ENCODE results near the gene KCNIP3.
"Not testable (repeated sequence)": the region's sequence is repeated elsewhere in the genome, so short reads cannot be mapped to it uniquely, and the experiment has no call there.

The KCNIP3 gene

DNA sequence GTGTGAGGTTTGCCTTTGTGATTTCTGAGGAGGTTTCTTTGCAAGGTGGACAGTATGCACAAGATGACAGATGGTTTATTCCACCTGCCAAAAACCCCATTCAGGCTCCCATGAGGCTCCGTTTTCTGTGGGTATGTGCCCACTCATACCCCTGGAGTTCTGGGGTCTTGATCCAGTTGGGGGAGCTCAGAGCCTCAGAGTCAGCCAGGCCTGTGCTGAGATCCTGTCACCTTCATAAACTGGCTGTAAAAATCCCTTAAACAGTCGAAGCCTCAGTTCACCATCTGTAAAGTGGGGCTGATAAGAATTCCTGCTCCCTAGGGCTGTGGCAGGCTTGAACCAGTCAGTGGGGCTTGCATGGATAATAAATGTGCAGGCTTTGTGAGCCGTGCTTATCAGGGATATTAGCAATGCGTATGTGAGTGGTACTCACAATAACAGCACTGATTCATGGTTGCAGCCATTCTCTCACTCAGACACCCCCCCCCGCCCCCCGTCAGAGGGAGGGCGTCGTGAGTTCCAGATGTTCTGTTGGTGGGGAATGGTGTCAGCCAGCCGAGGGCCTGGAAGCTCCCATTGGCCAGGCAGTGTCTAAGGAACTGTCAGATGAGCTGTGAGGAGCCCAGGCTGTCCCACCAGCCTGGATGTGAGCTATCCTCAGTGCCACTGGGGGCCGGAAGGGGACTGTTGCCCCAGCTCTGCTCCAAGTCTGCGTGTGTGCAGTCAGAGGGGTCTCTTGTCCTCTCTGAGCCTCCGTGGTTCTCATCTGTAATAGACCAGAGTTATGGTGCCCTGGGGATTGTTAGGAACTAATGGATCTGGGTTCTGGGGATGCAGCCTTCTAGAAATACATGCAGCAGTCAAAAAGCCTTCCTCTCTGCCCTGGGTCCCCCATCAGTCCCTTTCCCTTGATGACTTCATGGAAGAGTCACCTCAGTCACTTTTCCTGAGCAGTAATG lies 51.7 kb downstream of the KCNIP3 start:
- DNase-seq (ENCODE audit: low spot score), result peak; percentile 25

DNA sequence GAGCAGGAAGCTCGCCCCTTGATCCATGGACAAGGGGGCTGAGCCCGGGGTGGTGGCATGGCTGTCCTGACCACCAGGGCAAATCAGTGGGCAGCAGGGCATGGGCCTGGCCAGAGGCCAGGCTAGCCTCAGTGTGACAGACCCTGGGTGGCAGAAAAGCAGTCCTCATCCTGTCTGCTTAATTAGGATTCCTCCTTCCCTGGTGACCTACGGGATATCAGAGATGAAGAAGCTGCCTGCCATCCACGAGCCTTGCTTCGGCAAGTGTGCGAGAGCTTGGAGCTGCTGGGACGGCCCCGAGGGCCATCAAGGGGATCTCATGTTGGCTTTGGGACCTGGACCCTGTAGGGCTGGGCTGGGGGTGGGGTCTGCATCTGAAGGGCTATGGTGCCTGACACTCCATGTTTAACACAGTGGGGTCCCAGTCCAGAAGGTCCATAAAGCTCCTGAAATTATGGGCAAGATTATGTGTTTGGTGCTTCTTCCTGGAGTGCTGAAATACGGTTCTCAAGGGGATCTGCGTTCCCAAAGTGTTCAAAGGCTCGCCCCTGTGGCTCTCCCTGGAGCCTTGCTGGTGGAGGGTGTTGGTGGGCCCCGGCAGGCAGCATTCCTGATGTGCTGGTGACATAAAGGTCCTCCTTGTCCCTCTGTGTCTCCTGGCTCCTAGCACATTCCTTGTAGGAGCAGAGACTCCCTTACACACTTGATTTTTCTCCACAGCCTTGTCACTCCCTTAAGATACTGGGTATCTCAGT lies 52.6 kb downstream of the KCNIP3 start:
- DNase-seq (ENCODE audit: low spot score), result no peak

DNA sequence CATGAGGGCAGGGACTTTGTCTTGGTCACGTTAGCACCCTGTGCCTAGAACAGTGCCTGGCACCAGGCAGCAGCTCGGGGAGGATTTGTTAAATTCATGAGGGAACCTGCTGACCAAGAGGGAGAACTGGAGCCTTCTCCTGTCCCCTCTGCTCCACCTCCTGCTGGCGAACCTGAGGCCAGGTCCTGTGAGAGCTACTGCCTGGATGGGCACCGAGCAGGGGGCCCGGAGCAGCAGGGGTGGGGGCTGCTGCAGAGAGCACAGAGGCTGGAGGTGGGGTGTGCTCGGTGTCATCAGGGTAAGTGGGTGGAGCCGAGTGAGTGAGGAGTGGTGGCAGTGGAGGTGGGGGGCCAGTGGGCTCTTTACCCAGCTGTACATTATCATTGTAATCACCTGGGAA lies 53.2 kb downstream of the KCNIP3 start:
- no peak for DNase-seq (ENCODE audit: low spot score)

DNA sequence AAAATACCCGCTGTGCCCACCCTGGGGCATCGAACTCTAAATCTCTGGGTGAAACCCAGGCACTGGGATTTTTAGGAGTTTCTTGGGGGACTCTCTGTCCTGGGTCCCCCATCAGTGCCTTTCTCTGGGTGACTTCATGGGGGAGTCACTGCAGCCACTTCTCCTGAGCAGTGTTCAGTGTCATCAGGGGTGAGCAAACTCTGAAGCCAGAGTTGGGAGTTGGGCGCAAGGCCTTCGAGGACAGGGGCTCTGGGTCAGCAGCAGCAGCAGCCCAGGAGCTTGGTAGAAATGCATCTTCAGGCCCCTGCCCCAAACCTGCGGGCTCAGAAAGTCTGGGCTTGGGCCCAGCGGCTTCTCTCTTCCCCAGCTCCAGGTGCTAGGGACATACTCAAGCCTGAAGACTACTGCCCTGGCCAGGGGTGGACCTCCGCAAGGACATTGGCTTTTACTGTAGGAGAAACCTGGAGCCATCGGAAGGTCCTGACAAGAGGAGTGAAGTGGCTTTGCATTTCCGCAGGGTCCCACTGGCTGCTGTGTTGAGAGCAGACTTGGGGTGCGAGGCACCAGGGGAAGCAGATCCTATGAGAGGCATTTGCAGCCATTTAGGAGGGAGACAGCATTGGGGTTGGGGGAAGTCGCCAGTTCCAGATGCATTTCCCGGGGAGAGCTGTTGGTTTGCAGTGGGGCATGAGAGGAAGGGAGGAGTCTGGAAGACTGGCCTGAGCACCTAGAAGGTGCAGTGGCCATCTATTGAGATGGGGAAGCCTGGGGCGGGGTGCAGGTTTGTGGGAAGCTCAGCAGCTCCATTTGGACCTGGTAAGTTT lies 53.8 kb downstream of the KCNIP3 start:
- no peak for DNase-seq (ENCODE audit: low spot score)

DNA sequence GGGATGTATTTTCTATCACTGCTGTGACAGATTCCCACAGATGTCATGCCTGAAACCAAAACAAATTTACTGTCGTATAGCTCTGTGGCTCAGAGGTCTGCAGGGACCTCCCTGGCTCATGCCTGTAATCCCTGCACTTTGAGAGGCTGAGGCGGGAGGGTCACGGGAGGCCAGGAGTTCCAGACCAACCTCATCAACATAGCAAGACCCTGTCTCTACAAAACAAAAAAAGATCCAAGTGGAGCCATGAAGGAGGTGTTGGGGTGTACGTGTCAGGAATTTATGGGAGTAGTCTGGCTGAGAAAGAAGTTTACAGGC lies 54.4 kb downstream of the KCNIP3 start:
- DNase-seq (ENCODE audit: low spot score), result no peak

DNA sequence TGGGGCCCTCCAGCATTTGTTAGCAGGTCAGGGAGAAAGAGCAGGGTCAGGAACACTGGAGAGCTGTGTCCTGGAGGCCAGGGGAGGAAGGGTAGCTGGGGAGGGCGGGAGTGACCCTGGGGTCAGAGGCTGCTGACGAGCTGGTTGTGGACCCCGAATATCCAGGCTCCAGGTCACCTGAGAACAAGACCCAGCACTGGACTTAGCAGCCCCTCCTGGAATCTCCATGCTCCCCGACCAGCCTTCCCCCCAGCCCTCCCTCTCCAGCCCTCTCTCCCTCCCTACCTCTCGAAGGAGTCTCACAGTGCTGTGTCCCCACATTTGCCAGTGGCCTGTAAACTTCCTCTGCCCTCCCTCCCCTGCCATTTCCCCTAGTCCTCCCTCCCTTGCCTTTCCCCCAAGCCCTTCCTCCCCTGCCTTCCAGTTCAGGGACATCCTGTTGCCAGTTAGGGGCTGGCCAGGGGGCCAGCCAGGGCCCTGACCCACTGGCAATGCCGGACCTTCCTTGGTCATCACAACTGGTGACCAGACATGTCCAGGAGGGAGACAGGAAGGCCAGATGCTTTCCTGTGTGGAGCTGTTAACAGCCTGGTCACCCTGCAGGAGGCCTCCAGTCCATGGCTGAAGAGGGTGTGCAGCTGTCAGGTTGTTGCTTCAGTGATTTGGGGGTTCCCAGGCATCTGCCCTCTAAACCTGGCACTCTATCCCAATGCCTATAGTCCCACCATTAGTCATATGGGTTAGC lies 55.3 kb downstream of the KCNIP3 start:
- DNase-seq (ENCODE audit: low spot score), result no peak

DNA sequence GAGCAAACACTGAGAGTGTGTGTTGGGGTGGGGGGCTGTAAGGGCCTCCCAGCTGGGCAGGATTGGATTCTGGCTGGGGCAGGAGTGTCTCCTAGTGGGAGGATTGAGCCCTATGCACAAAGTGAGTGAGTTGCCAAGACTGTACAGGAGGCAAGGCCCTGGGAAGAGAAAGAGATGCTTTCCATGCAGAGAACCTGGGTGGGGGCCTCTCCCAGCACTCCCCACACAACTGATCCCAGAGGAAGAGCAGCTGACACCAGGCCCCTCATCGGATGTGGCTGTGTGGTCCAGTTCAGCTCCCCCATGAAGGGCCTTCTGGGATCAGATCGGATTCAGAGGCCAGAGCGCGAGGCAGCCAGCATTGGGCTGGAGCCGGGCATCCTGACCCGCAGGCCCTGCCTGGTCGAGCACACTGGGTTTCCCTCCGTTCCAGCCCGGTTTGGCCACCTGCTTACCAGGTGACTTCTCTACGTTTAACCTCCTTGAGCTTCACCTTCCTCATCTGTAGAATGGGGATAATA lies 56.0 kb downstream of the KCNIP3 start:
- DNase-seq (ENCODE audit: low spot score), result no peak

DNA sequence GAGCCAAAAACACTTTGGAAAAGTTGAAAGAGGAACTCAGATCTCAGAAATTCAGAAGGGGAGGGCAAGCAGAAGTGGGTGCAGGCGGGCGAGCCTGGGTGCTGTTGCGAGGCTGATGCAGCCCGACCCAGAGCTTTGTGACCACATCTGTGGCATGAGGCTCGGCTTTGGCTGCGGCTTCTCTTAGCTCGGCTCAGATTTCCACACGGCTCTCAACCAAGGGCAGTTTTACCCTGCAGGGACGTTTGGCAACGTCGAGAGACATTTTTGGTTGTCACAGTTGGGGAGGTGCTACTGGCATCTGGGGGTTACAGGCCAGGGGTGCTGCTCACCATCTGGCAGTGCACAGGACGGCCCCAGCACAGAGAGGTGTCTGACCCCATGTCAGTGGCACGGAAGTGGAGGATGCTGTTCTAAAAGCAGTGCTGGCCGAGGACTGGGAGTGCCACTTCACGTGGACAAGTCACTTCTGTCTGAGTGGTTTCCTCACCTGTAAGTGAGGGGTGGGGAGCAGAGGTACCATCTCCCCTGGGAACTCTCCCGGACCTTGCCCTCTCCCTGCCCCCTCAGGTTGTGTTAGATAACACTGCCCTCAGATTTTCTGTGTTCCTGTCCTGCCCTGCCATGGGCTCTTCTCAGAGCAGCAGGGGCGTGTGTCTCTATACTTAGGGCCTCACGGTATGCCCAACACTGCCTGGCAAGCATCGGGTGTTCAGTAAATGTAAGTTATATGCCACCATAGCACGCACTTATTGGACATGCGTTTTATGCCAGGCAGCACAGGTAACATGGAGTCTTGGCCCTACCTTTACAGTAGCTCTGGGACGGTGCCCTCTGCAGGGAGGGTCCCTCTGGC lies 56.7 kb downstream of the KCNIP3 start:
- DNase-seq (ENCODE audit: low spot score), result no peak

DNA sequence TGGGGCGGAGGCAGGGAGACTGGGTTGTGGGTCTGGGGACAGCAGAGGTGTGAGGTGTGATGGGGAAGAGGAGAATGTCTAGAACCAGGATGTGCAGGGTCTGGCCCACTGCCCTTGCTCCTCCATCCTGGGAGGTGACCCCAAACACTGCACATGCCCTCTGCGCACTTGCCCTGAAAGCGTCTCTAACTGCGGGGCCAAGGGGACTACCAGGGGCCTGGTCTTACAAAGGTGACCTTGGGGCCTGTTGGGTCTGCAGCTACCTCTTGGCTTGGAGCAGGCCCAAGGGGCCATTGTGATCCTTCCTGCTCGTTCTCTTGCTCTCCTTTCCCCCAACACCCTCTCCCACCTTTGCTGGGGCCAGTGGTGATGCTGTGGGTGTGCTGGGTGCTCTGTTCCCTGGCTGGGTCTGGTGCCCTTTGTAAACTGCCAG lies 57.3 kb downstream of the KCNIP3 start:
- DNase-seq (ENCODE audit: low spot score), result no peak

DNA sequence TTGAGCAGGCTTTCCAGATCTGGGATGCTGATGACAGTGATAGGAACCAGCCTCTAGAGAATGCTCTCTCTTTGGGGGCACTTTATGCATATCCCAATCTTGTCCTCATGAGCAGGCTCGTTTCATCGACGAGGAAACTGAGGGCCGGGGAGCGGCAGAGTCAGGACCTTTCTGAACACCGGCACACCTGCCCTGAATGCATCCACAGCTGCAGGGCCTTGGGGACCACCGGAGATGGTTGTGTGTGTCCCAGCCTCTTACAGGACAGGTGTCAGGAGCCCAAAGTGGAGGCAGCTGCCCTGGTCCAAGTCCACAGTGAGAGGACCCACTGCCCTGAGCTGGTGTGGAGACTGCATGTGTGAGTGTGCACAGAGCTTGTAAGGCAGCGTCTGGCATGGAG lies 57.8 kb downstream of the KCNIP3 start:
- DNase-seq (ENCODE audit: low spot score), result no peak

DNA sequence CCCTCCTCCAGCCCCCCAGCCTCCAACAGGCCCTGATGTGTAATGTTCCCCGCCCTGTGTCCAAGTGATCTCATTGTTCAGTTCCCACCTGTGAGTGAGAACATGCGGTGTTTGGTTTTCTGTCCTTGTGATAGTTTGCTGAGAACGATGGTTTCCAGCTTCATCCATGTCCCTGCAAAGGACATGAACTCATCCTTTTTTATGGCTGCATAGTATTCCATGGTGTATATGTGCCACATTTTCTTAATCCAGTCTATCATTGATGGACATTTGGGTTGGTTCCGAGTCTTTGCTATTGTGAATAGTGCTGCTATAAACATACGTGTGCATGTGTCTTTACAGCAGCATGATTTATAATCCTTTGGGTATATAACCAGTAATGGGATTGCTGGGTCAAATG lies 58.3 kb downstream of the KCNIP3 start:
- DNase-seq (ENCODE audit: low spot score), result not testable (repeated sequence)

DNA sequence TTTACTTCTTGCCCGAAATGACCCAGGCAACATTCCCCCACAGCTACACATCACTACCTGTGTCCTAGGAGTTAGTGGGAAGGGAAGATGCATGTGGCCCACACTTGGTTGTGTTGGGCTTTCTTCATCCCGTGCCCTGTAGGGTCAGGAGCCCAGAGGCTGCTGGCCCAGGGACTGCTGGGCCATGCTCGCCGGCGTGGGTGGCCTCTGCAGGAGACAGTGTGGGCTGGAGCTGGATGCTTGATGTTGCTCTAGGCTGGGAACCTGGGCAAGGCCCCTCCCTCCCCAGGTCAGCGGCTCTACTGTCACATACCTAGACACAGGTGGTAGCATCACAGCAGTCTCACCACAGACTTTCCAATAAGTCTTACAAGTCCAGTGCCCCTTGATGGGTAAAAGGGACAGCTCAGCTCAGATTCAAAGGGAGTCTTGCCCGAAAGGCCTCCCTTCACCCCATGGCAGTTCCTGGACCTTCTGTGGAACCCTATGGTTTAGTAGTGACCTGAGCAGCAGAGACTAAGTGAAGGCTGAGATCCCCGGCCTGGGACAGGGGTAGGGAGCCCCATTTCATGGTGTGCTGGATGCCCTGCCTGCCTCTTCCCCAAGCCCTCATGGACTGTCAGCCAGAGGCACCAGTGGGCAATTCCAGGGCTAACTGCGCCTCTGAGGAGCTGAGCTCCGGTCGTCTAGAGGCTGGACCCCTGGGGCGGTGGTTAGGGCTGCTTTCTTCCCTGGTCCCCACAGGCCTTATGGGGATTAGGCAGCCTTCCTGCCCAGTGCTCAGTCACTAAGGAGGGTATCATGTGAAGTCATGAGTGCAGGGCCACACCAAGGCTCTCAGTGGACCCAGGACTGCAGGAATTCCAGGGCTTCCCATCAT lies 59.9 kb downstream of the KCNIP3 start:
- DNase-seq (ENCODE audit: low spot score), result no peak

DNA sequence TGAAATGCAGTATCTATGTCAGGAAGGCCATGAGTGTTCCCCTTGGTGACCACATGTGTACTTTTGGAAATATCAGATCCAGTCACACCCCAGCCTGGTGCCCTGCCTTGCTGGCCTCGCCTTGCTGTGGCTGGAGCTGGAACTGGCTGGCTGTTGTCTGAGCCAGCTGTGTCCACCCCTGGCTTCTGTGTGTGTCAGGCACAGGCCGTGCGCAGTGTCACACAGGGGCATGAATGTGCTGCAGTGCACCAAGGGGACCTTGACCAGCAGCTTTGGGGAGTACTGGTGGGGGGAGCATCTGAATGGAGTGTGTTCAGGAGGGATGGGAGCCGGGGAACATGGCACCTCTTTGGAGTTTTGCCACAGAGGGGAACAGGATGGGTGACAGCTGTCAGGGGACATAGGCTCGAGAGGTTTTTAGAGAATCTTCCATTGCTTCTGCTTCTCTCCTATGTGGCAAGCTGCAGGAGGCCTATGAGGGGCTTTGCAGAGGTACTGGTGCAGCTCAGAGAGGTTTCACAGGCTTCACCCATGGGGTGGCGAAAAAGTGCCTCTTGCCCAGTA lies 60.7 kb downstream of the KCNIP3 start:
- no peak for DNase-seq (ENCODE audit: low spot score)

DNA sequence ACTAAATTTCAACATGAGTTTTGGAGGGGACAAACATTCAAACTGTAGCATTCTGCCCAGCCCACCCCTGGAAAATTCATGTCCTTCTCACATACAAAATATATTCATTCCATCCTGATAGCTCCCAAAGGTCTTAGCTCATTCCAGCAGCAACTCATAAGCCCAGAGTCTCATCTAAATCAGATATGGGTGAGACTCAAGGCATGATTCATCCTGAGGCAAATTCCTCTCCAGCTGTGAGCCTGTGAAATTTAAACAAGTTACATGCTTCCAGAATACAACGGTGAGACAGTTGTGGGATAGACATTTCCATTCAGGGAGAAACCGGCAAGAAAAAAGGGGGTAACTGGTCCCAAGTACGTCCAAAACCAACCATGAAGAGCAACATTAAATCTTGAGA lies 61.9 kb downstream of the KCNIP3 start:
- no peak for DNase-seq (ENCODE audit: low spot score)

DNA sequence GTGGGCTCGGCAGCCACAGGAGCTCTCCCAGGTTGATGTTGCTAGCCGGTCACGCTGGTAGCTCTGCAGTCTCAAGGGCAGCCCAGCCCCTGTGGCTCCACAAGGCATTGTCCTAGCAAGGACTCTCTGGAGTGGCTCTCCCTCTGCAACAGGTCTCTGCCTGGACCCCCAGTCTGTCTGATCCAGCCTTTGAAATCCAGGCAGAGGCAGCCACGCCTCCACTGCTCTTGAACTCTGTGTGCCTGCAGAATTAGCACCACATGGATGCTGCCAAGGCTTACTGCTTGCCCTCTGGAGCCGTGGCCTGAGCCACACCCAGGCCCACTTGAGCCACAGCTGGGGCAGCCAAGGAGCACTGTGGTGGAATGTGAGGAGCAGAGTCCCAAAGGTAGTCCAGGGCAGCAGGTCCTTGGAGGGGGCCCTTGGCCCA lies 62.4 kb downstream of the KCNIP3 start:
- DNase-seq (ENCODE audit: low spot score), result no peak

DNA sequence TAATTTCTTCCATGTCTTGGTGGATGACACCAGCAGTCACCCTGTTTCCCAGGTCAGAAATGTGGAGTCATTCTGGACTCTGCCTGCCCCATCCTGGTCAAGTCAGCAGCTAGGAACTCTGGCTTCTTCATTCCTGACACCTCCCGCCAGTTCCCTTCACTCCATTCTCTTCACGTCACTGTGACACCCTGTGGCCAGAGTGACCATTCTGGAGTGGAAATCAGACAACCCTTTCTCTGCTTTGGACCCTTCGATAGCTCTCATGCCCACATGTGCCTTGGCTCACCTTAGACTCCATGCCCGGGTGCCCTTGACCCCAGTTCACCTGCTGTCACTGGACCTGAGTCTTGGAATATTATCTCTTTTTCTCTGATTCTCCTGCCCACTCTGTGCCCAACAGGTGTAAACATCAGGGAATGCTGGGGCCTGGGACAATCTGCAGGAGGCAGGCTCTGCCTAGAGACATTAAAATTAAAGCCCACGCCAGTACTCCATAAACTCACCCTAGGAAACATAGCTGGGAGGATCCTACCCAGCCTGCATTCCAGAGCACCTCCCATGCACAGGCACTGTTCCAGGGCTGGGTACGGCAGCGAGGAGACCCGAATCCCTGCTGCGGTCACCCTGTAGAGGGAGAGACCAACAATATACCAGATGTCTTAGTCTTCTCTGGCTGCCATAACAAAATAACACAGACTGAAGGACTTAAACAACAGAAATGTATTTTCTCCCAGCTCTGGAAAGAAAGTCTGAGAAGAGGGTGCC lies 64.3 kb downstream of the KCNIP3 start:
- no peak for DNase-seq (ENCODE audit: low spot score)

DNA sequence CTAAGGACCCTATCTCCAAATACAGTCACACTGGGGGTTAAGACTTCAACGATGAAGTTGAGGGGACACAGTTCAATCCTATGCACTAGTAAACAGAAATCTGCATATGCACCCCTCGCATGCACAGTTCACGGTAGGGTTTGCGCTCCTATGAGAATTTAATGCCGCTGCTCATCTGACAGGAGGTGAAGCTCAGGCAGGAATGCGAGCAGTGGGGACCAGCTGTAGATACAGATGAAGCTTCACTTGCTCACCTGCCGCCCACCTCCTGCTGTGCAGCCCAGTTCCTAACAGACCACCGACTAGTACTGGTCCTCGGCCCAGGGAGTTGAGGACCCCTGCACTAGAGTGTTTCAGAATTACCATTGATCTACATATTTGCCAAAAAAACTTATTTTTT lies 65.3 kb downstream of the KCNIP3 start:
- no peak for DNase-seq (ENCODE audit: low spot score)

DNA sequence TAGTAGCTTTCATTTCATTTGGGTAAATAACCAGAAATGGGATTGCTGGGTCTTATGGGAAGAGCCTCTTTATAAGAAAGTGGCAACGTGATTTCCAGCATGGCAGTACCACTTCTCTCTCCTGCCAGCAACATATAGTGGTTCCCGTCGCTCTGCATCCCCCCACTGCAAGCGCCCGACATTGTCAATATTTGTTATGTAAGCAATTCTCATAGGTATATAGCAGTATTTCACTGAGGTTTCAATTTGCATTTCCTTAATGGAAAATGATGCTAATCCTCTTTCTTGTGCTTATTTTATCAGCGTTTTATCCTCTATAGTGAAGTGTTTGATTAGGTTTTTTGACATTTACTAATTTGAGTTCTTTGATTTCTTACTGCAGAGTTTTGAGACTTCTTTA lies 69.4 kb downstream of the KCNIP3 start:
- DNase-seq (ENCODE audit: low spot score), result no peak
